ENCODE results near the gene PGAP2.

The PGAP2 gene

GRCh38 chr11:3861683-3862082 lies 53.3 kb downstream of the PGAP2 start:
- H3K36me3 ChIP-seq: no peaks in the 10 kb centered on the region
- H3K9me3 ChIP-seq: no peaks in the 10 kb centered on the region
- H3K4me1 ChIP-seq: no peaks in the 10 kb centered on the region
- DNase-seq: no peak
- no peaks in the 10 kb centered on the region for H3K27me3 ChIP-seq
- TF ChIP-seq CTCF (IDR thresholded peaks at IDR 0.05; ENCODE audit: low read depth, low read length): no peak
- no peak overlapping the region for H3K4me3 ChIP-seq (ENCODE audit: low read depth, low read length)

- H3K4me3 ChIP-seq (ENCODE audit: low read depth, low read length): no peak overlapping the region
- TF ChIP-seq CTCF (IDR thresholded peaks at IDR 0.05; ENCODE audit: low read depth, low read length): no peak
- no peaks in the 10 kb centered on the region for H3K27me3 ChIP-seq
- H3K4me1 ChIP-seq: peaks cover 4% of the 10 kb centered on the region
- no peaks in the 10 kb centered on the region for H3K9me3 ChIP-seq
- no peaks in the 10 kb centered on the region for H3K36me3 ChIP-seq
- DNase-seq: no peak
These were observed 57.2 kb downstream of the PGAP2 start for GRCh38 chr11:3865388-3866193.

- Histone ChIP-seq H3K36me3 (no peaks in the 10 kb centered on the region), H3K27me3 (no peaks in the 10 kb centered on the region), H3K4me3 (ENCODE audit: low read depth, low read length) (no peak overlapping the region), H3K9me3 (no peaks in the 10 kb centered on the region), H3K4me1 (peaks cover 4% of the 10 kb centered on the region)
- TF ChIP-seq CTCF (IDR thresholded peaks at IDR 0.05; ENCODE audit: low read depth, low read length): no peak
- no peak for DNase-seq
These were observed 57.8 kb downstream of the PGAP2 start for GRCh38 chr11:3866206-3866605.

GRCh38 chr11:3866836-3867208 lies 58.5 kb downstream of the PGAP2 start:
- DNase-seq: no peak
- no peak for TF ChIP-seq CTCF (IDR thresholded peaks at IDR 0.05; ENCODE audit: low read depth, low read length)
- H3K4me1 ChIP-seq: peaks cover 4% of the 10 kb centered on the region
- no peaks in the 10 kb centered on the region for H3K9me3 ChIP-seq
- H3K4me3 ChIP-seq (ENCODE audit: low read depth, low read length): no peak overlapping the region
- H3K27me3 ChIP-seq: no peaks in the 10 kb centered on the region
- H3K36me3 ChIP-seq: no peaks in the 10 kb centered on the region

- no peak overlapping the region for H3K4me3 ChIP-seq (ENCODE audit: low read depth, low read length)
- H3K27me3 ChIP-seq: no peaks in the 10 kb centered on the region
- peaks cover 4% of the 10 kb centered on the region for H3K4me1 ChIP-seq
- no peaks in the 10 kb centered on the region for H3K9me3 ChIP-seq
- TF ChIP-seq CTCF (IDR thresholded peaks at IDR 0.05; ENCODE audit: low read depth, low read length): no peak
- no peaks in the 10 kb centered on the region for H3K36me3 ChIP-seq
- DNase-seq: peak; percentile 34
These were observed 59.1 kb downstream of the PGAP2 start for GRCh38 chr11:3867209-3868091.
